ENCODE data around the gene AGAP3.

The AGAP3 gene

GRCh38 chr7:151057989-151058780, 28.1 kb upstream of the AGAP3 start:
- DNase-seq = peak; percentile 100

DNA sequence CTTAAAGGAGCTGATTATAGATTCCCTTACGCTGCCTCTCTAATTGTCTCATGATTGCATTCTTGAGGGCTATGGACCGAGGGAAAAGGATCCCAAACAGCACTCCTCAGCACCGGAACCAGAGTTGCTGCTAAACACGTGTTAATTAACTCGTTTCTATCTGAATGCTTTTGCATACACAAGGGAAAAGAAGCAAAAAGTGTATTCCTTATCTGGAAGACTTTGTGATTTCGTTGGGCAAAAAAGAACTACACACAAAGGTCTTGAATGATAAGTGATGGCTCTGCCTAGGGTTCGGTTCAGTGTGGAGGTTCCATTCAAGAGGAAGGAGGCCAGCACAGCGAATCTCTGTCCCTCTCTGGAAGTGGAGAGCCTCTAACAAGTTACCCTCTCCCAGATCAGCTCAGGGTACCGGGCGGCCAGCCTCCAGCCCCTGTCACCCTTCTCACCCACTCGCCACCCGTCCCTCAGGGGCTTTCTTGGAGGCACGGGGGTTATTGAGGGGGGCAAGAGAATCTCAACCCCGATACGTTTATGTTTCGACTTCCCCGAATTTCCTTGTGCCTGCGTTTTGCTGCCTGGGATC, 27.4 kb upstream of the AGAP3 start:
- DNase-seq = no peak

DNA sequence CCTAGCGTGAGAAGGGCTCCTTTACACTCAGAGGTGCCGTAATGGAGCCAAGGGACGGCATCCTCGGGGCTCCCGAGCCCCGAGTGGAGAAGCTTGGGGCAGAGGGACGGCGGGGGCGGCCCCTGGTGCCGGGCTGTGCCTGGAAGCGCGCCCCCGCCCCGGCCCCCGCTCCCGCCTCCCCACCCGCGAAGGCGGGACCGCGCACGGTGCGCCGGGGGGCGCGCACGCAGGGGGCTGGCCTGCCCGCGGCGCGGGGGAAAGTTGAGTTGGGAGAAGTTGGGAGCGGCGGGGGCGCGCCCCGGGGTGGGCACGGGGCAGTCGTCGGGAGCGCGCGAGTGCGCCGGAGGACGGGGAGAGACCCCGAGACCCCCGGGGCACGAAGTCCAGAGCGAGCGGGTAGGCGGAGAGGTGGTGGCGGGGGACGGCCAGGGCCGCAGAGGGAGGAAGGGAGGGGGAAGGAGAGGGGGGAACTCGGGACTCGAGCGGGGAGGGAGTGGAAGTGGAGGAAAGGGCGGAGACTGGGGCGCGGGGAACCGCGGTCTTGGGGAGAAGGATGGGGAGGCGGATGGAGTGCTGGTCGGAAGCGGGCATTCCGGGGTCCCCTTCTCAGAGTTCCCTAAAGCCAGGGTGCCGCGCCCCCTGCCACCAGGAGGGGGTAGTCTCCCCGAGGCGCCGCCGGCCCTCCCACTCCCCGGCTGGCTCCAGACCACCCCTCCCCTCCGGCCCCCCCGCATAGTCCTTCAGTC, 26.7 kb upstream of the AGAP3 start, which contains the start of gene SLC4A2:
Gene SLC4A2 (plus strand): TSS at position 223 of the 746 bp plus-strand sequence. CDS start 2,399 bp downstream, outside the sequence.
- peak; percentile 61 for DNase-seq

- DNase-seq = no peak
These were observed 26.2 kb upstream of the AGAP3 start for GRCh38 chr7:151060113-151060415.

DNA sequence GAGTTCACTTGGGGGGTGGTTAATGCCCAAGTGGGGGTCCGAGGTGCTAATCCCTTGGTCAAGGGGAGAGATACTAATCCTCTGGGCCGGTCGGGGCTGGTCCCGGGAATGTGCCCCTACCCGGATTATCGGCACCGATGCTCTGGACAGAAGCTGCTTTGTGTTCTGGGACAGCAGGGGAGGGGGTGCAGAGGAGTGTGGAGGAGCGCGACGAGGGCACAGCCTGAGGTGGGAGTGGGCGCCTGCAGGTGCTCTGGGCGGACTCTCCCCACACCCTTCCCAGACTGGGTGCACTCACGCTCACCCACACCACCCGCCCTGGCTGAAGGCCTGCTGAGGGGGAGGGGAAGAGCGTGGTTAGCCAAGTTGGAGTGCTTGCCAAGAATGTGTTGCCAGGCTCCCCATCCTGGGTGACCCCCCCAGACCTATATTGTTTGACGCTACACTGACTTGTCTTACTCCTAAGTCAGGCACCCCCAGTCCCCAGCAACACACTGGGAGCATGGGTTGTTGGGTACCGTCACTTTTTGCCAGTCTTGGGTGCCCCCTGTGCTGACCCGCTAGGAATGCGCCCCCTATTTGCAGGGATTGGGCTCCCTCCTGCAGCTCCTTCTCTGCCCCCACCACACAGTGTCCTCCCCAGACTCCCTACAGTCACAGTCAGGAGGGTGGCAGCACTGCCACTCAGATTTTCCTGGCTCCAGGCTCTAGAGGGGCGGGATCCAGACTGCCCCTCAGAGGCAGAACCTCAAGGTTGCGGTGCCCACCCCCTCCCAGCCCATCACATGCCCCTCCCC, 25.7 kb upstream of the AGAP3 start:
- DNase-seq = no peak

GRCh38 chr7:151061213-151062110, 24.8 kb upstream of the AGAP3 start:
- no peak for DNase-seq

DNA sequence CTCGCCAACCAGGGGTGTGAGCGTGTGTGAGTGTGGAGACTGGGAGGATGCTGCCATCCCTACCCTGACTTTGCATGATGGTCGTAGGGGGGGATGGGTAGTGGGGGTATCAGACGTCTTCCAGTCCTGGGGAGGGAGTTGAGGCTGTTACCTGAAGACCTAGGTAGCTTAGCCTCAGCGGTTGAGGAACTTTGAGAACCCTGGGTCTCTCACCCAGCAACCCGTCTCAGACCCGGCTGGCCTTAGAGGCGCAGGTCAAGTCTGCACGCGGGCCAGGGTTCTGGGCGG, 24.2 kb upstream of the AGAP3 start:
- no peak for DNase-seq

- no peak for DNase-seq
These were observed 23.7 kb upstream of the AGAP3 start for GRCh38 chr7:151062399-151063211.

GRCh38 chr7:151063212-151063561, 23.1 kb upstream of the AGAP3 start:
- no peak for DNase-seq

DNA sequence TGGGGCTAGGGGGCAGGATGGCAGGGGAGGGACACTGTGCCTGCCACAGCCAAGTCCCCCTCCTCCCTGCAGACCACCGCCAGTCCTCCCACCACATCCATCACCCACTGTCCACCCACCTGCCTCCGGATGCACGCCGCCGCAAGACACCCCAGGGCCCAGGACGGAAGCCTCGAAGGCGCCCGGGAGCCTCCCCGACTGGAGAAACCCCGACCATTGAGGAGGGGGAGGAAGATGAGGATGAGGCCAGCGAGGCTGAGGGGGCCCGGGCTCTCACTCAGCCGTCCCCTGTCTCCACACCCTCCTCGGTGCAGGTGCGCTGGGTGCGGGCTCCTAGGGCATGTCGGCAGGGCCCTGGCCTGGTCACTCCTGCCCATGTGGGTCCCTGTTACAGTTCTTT, 21.8 kb upstream of the AGAP3 start:
- DNase-seq = no peak

DNA sequence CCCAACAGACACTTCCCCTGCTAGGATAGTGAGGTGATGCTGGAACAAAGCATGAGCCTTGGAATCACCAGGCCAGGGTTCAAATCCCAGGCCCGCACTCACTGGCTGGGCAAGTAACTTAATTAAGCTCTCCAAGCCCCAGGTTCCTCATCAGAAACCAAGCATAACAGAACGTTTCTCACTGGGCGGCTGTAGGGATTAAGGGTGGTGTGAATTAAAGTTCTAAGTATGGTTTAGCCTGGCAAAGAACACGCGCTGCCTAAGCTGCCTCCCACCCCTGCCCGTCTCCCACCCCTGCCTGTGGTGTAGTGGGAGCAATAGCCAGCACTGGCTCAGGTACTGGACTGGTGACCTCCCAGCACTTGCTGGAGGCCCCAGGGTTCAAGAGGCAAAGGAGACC, 21.3 kb upstream of the AGAP3 start:
- DNase-seq = no peak

- no peak for DNase-seq
These were observed 20.8 kb upstream of the AGAP3 start for GRCh38 chr7:151065516-151065915.

GRCh38 chr7:151066273-151066974, 19.9 kb upstream of the AGAP3 start:
- no peak for DNase-seq

DNA sequence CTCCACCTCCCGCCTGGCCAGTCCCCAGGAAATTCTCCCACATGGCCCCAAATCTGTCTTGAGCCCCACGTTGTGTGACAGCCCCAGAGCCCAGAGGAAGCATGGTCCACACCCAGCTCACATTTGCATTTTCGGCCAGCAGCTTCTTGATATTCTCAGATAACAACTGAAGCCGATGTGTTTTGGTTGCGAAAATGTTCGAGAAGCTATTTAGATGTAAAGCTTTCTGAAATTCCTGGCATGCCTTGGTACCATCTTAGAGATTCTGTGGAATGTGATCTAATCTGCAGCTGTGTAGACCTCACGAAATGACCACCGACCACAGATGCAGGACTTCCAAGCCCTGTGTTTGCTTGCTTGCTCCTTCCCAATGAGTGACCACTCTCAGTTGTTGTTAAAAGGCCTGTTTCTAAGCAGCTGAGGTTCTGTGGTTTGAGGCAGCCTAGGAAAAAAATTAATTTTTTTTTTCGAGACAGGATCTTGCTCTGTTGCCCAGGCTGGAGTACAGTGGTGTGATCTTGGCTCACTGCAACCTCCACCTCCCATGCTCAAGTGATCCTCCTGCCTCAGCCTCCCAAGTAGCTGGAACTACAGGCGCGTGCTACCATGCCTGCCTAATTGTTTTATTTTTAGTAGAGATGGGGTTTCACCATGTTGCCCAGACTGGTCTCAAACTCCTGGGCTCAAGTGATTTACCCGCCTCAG, 18.1 kb upstream of the AGAP3 start:
- DNase-seq = no peak

DNA sequence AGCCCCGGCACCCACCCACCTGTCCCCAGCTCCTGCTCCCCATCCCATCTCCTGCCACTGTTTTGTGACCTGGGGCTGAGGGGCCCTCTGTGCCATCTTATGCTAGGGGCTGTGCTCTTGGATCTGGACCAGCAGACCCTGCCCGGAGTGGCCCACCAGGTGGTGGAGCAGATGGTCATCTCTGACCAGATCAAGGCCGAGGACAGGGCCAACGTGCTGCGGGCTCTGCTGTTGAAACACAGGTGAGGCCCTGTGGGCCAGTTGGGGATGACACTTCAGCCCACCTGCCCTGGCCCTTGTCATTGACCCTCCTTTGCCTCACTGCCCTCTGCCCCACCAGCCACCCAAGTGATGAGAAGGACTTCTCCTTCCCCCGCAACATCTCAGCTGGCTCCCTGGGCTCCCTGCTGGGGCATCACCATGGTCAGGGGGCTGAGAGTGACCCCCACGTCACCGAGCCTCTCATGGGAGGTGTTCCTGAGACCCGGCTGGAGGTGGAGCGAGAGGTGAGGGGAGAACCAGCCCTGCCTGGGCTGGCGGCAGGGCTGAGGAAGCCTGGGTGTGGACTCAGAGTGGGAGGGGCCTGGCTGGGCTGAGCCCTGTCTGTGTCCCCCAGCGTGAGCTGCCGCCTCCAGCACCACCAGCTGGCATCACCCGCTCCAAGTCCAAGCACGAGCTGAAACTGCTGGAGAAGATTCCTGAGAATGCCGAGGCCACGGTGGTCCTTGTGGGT, 16.3 kb upstream of the AGAP3 start:
- no peak for DNase-seq

DNA sequence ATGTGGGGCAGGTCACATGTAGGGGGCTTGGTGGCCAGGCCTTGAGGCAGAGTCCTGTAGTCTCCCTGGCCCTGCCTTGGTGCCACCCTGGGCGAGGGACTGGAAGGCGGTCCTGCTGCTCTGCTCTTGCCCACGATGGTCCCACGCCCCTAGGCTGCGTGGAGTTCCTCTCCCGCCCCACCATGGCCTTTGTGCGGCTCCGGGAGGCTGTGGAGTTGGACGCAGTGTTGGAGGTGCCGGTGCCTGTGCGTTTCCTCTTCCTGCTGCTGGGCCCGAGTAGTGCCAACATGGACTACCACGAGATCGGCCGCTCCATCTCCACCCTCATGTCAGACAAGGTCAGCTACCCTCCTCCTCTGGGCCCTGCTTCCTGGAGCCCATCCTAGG, 15.7 kb upstream of the AGAP3 start:
- no peak for DNase-seq

DNA sequence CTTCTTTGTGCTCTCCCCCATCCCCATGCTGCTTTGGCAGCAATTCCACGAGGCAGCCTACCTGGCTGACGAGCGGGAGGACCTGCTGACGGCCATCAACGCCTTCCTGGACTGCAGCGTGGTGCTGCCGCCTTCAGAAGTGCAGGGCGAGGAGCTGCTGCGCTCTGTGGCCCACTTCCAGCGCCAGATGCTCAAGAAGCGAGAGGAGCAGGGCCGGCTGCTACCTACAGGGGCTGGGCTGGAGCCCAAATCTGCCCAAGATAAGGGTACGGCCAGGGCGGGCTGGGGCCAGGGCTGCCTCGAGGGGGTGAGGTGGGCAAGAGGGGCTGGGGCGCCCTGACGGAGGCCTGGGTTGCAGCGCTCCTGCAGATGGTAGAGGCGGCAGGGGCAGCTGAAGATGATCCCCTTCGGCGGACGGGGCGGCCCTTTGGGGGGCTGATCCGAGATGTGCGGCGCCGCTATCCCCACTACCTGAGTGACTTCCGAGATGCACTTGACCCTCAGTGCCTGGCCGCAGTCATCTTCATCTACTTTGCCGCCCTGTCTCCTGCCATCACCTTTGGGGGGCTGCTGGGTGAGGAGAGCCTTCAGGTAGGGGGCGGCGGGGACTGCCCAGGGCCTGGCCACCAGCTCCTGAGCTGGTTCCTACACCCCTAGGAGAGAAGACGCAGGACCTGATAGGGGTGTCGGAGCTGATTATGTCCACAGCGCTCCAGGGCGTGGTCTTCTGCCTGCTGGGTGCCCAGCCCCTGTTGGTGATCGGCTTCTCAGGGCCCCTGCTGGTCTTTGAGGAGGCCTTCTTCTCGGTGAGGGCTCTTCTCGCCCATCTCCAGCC, 15.0 kb upstream of the AGAP3 start:
- no peak for DNase-seq

DNA sequence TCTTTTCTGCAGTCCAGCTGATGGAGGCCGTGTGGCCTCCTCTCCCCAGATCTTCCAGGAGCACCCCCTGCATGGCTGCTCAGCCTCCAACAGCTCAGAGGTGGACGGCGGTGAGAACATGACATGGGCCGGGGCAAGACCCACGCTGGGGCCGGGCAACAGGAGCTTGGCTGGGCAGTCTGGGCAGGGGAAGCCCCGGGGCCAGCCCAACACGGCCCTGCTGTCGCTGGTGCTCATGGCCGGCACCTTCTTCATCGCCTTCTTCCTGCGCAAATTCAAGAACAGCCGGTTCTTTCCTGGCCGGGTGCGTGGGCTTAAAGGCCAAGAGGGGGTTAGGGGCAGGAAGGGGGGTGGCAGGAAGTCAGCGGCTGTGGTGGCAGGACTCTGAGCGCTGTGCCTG, 12.3 kb upstream of the AGAP3 start:
- DNase-seq = no peak

All from NCI-H1092 (cell line).